A204.1 (cell line): ENCODE results near the gene OPTN.
"Not testable (repeated sequence)": the region's sequence is repeated elsewhere in the genome, so short reads cannot be mapped to it uniquely, and the experiment has no call there.

Source experiments
- FAIRE-seq: peaks from 2 replicates; lab custom pipeline; 2012; peaks lifted over from hg19 to GRCh38; lab: Jason Lieb, UNC

OPTN gene

DNA sequence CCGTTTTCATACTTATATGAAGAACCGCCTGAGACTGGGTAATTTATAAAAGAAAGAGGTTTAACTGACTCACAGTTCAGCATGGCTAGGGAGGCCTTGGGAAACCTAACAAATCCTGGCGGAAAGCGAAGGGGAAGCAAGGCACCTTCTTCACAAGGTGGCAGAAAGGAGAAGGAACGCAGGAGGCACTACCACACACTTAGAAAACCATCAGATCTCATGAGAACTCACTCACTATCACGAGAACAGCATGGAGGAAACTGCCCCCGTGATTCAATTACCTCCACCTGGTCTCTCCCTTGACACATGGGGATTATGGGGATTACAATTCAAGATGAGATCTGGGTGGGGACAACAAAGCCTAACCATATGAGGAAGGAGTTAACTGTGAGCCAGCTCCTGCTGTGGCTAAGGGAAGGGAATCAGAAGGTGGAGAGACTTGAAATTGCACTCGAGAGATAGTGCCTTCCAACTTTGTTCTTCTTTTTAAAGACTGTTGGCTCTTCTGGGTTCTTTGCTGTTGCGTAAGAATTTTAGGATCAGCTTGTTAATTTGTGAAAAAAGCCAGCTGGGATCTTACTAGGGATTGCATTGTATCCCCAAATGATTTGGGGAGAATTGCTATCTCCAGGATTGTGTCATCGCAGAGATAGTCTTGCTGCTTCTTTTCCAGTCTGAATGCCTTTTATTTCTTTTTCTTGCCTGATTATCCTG lies 21.0 kb downstream of the OPTN start:
- no peak for FAIRE-seq

DNA sequence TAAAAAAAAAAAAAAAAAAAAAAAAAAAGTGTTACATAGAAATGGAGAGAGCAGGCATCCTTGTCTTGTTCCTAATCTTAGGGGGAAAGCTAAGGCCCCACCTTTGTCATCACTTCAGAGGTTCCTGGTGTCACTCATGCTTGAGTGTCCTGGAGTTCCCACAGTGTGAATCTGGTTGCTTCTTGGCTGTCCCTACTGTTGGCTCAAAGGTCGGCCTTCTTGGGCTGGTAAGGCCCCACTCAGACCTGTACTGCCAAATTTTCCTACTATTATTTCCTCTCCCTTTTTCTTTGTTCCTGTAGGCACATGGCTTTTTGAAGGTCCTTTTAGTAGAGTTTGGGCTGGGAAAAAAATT lies 21.5 kb downstream of the OPTN start:
- FAIRE-seq: no peak

DNA sequence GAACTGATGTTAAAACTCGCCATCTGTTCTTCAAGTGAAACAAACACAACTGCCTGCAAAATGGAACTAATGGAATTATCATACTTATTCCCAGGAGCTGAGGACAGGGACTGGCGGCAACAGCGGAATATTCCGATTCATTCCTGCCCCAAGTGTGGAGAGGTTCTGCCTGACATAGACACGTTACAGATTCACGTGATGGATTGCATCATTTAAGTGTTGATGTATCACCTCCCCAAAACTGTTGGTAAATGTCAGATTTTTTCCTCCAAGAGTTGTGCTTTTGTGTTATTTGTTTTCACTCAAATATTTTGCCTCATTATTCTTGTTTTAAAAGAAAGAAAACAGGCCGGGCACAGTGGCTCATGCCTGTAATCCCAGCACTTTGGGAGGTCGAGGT lies 36.7 kb downstream of the OPTN start:
- no peak for FAIRE-seq

DNA sequence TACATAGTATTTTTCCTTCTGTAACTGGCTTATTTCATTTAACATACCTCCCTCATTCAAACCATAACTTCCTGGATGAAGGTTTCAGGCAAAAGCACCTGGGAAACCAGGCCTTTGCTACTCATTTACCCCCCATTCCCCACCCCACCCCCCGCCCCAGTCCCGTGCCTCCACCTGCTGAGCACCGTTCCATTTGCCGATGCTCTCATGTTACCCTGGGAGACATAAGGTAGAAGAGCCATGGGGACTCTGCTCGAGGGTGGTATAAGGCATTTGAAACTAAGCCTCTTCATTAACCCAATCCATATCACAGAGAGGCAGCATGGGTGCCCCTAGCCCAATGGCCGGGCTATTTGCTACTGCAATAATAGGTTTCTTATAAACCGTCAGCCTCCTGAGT lies 39.2 kb downstream of the OPTN start:
- FAIRE-seq: no peak

DNA sequence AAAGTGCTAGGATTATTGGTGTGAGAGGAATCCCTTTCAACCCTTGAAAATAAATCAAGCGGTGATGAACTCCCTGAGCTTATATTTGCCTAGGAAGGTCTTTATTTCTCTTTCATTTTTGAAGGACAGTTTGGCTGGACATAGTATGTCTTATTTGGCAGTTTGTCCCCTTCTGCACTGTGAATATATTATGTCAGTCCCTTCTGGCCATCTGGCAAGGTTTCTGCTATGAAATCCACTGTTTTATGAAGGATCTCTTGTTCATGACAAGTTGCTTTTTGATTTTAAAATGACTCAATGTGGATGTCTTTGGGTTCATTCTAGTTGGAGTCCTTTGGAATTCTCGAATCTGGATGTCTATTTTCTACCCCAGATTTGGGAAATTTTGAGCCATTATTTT lies 39.7 kb downstream of the OPTN start:
- FAIRE-seq: no peak

DNA sequence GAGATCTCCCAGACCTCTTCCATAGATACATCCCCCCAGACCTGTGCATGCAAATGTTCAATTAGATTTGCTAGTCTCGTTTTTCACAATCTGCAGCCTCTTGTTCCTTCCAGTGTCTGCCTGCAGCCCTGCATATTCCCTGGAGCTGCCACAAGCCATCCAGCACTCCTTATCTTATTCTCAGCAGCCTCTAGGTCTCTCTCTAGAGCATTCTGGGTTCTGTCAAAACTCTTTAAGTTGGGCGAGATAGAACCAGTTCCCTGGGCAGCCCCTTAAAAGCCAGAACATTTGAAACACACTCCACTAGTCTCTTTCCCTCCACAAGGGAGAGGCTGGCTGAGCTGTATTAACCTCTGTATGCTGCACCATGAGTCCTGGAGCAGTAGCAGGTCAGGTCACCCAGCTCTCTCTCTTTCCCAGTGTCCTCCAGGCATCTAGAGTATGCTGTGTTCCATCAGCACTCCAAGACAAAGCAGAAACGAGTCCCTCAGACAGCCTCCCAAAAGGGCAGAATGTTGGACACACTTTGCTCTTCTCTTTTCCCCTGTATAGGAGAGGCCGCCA lies 40.7 kb downstream of the OPTN start:
- FAIRE-seq: no peak

DNA sequence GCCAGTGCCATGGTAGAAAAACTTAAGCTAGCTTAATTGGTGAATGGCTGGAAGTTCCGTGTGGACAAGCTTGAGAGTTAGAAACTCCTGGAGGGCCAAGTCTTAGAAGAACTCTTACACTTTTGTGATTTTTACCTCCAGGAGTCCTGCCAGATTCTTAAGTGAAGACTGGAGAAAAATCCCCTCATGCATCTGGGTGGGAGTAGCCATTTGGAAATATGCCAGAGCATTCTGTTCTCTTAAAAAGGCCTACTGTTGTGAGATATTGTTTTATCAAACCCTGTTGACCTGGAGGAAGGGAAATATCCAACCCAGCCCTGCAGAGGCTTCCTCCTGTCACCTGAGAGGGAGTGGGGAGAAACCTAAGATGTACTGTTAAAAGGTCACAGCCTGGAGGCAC lies 43.8 kb downstream of the OPTN start:
- no peak for FAIRE-seq

DNA sequence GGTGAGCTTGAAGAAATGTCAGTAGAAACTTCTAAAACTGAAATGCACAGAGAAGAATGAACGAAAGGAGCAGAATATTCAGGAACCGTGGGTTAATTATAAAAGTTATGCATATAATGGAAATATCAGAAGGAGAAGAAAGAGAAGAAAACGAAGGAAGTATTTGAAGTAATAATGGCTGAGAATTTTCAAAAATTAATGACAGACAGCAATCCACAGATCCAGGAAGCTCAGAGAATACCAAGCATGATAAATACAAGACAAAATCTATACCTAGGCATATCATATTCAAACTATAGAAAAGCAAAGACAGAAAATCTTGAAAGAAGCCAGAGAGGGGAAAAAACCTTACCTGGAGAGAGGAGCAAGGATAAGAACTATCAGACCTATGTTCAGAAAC lies 44.9 kb downstream of the OPTN start:
- FAIRE-seq: no peak

DNA sequence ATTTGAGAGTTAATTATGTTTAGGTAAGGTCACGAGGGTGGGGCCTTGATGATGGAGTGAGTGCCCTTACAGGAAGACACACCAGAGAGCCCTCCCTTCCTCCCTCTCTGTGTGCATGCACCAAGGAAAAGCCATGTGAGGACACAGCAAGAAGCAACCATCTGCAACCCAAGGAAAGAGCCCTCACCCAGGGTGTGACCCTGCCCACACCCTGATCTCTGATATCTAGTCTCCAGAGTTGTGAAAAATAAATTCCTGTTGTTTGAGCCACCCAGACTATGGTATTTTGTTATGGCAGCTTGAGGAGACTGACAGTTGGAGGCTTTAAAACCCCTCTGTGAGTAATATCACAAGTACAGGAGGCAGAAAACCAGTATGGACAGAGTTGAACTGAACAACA lies 46.4 kb downstream of the OPTN start:
- FAIRE-seq: no peak

DNA sequence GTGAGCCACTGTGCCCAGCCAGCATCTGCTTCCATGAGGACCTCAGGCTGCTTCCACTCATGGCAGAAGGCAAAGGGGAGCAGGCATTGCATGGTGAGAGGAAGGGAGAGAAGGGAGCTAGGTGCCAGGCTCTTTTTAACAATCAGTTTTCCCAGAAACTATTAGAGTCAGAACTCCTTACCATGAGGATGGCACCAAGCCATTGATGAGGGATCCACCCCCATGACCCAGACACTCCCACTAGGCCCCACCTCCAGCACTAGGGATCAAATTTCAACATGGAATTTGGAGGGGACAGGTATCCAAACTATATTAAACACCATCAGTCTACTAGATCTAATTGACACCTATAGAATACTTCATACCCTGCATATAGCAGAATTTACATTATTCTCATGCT lies 47.2 kb downstream of the OPTN start:
- no peak for FAIRE-seq

DNA sequence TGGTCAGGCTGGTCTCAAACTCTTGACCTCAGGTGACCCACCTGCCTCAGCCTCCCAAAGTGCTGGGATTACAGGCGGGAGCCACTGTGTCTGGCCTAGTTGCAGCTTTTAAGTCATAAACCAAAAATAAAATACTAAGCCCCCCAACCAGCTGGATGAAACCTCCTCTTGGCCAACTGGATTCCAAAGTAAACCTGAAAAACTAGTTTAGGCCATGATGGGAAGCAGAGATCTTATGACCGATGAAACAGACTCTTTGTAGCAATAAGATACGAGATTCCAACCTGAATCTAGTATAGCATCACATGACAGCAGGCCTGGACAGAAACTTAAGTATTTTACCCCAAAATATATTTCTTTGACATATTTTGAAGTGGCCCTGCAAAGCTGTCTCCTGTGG lies 52.3 kb downstream of the OPTN start:
- no peak for FAIRE-seq

DNA sequence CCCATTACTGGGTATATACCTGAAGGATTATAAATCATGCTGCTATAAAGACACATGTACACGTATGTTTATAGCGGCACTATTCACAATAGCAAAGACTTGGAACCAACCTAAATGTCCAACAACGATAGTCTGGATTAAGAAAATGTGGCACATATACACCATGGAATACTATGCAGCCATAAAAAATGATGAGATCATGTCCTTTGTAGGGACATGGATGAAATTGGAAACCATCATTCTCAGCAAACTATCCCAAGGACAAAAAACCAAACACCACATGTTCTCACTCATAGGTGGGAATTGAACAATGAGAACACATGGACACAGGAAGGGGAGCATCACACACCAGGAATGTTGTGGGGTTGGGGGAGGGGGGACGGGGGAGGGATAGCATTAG lies 55.9 kb downstream of the OPTN start:
- FAIRE-seq: not testable (repeated sequence)

DNA sequence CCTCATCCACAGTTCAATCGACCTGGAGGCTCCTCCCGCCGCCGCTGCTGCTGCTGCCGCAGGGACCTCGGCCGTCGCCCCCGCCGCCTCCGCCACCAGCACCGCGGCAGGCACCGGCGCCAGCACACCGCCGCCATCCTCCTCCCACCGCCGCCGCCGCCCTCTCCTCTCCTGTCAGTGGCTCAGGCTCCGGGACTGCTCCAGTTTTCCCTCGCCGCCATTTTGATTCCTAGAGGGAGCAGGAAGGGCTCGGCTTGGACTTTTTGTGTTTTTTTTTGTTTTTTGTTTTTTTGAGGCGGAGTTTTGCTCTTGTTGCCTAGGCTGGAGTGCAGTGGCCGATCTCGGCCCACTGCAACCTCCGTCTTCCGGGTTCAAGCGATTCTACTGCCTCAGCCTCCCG lies 58.4 kb downstream of the OPTN start:
- no peak for FAIRE-seq

DNA sequence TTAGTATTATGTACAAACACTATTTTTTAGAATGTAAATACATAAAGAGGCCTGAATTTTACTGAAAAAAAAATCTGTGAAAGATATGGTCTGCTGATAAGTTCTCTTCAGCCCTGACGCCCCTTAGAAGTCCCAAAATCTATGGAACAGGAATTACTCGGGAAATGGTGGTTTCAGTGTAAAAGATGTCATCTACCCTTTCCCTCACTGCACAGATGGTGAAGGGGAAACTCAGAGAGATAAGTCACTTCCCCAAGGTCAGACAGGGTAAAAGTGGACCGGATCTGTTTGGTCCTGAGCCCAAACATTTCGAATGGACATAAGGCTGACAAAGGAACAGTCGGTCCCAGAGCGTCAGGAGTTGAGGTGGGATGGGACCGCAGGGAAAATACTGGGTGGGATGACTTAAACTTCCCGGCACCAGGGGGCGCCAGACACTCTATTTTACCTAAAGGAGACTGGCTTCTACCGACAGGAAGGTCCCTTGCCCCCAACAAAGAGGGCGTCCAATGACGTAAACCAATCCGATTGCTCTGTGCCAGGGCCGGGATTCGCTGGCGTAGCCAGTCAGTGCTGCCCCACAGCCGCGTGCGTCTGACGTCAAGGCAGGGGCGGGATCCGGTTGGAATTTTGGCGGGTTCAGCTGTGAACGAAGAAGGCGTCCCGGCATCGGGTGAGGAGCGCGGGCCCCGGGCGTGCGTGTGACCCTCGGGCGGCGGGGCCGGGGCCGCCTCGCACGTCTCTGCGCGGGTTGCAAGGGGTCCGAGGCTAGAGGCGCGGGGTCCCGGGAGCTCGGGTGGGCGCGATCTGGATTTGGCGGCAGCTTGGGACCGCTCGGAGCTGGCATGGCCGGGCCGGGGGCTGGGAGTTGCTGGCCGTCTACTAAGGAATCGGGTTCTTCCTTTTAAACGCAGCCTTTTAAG lies 61.2 kb downstream of the OPTN start, which contains the start of gene MCM10:
Gene MCM10 (plus strand): TSS at position 625 of the 923 bp plus-strand sequence. CDS start 2,645 bp downstream, outside the sequence.
- peak; percentile 95 for FAIRE-seq

DNA sequence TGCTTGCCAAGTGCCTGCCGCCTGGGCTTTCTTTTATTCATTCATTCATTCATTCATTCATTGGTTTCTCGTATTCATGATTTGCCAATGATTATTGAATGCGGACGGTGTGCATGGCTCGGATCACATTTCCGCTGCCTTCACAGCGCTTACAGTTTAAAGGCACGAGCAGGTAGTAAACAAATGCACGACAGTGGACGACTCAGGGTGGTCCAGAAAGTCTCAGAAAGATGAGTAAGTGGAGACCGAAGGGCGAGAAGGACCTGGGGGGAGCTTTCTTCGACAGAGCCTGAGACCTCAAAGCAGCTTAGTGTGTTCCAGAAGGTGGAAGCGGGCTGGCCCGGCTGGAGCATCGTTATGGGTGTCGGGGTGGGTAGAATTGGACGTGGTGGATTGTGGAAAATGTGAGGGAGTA lies 61.9 kb downstream of the OPTN start:
- no peak for FAIRE-seq

DNA sequence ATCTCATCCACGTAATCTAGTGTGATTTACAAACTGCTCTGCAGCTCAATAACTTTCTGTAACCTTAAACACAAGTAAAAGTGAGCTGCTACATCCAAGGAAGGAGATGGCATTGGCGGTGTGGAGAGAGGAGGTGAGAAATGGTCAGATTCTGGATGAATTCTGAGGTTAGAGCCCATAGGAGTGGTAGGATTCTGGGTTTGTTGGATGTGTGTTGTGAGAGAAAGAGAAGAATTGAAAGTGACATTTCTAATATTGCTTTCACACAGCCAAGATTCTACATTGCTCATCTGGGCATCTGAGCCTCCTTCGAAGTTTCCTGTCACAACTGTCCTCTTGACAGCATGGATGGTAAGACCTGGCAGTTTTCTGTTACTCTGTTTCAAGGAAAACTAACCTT lies 63.9 kb downstream of the OPTN start:
- FAIRE-seq: no peak

DNA sequence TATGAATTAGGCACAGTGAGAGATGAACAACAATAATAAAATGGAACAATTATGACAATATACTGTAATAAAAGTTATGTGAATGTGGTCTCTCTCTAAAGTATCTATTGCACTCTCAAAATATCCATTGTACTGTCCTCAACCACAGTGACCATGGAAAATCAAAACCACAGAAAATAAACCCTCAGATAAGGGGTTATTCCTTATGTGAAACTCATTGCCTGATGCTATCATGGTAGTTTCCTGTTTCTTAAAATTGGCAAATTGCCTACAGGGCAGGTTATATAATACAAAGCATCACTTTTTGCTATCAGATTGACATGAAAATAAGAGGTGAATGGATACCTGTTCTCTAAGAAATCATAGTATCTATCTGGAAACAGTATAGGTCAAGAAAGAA lies 65.2 kb downstream of the OPTN start:
- FAIRE-seq: no peak

DNA sequence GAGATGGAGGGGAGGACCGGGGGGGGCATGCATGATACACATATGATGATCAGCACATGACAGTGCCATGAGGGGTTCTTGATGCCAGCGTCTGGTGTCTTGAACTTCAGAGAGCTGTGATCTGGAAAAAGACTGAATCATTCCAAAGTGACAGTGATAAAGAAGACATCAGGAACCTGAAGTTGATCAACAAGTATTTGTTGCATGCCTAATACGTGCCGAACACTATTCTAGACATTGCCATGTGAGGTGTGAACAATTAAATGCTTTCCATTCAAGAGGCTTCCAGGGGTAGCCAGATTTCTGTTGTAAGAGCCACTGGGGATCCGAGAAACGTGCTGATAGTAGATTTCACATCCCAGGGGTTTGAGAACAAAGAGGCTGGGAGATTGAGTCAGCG lies 67.6 kb downstream of the OPTN start:
- no peak for FAIRE-seq

DNA sequence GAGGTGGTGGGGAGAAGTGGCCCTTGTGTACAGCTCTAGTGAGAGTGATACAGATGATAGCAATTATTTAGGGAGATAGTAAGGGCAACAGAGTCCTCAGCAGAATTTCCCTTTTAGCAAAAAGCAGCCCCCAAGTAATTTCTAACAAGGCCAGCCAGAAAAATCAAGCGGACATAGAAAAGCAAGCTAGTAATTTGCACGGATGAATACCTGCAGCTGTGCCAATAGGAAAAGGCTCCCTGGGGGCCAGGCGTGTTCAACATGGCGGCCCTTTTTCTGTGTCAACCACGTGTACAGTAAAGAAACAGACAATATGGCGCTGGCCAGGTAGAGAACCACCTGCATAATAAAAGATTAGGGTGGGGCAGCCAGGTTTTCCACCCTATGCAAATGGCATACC lies 68.8 kb downstream of the OPTN start:
- no peak for FAIRE-seq

DNA sequence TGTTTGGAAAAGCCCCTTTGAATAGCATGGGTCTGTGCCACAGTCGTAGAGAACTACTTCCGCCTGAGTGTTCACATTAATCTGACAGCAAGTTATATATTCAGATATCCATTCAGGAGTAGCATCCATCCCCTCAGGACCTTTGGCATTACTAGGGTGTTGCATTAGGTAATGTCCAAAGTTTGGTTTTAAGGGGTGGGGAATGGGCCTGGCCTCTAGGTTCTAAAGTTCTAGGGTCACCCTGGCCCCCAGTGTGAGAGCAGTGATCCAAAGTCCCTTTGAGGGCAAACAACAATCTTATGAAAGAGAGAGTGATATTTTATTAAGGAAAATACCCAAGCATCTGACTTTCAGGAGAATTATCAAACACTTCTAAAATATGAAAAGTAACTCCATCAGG lies 73.7 kb downstream of the OPTN start:
- no peak for FAIRE-seq

DNA sequence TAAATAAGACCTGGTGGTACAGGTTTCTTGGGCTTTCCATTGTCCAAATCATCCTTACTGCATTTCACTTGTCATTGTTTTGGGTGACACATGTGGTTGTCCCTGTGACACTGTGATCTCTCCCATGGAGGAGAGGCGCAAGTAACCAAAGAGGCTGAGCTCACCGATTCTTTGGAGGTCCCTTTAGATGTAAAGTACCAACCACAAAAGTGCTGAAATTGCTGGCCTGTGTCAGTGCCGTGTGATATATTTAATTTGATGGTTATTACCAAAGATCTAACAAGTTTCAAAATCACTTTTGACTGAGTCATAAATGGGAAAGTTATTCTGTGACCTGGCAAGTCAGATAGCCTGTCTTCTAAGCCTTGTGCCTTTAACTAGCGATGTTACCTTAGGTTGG lies 80.8 kb downstream of the OPTN start:
- no peak for FAIRE-seq

DNA sequence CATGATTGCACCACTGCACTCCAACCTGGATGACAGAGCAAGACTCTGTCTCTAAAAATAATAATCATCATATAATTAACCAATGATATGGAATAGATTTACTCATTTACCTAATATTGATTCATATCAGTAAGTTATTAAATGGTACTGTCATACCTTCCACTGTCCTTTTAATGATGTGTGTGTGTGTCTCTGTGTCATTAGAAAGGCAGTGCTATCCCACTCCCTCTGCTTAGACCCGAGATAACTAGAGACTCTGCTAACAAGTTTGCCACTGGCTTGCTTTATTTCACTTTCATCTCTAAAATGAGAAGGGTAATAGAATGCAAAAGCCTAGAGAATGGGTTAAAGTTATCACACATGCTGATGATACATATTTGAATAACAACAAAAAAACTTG lies 82.5 kb downstream of the OPTN start:
- FAIRE-seq: no peak

DNA sequence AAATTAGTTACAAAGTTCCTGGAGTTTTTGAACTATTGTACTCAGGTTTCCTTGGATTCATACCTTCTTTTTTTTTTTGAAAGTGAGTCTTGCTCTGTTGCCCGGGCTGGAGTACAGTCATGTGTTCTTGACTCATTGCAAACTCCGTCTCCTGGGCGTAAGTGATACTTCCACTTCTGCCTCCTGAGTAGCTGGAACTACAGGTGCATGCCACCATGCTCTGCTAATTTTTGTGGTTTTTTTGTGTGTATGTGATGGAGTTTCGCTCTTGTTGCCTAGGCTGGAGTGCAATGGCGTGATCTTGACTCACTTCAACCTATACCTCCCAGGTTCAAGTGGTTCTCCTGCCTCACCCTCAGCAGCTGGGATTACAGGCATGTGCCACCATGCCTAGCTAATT lies 83.7 kb downstream of the OPTN start:
- FAIRE-seq: no peak
